GM19463 (cell line): ENCODE results near the gene USP44.

Experiments
- ATAC-seq: cut with Tn5 transposase; IDR thresholded peaks from one replicate; pipeline ENCODE4 v1.9.1; 2021; ENCODE audit warnings: mild to moderate bottlenecking, moderate library complexity; ENCODE audit not compliant: unreplicated experiment

Gene USP44

DNA sequence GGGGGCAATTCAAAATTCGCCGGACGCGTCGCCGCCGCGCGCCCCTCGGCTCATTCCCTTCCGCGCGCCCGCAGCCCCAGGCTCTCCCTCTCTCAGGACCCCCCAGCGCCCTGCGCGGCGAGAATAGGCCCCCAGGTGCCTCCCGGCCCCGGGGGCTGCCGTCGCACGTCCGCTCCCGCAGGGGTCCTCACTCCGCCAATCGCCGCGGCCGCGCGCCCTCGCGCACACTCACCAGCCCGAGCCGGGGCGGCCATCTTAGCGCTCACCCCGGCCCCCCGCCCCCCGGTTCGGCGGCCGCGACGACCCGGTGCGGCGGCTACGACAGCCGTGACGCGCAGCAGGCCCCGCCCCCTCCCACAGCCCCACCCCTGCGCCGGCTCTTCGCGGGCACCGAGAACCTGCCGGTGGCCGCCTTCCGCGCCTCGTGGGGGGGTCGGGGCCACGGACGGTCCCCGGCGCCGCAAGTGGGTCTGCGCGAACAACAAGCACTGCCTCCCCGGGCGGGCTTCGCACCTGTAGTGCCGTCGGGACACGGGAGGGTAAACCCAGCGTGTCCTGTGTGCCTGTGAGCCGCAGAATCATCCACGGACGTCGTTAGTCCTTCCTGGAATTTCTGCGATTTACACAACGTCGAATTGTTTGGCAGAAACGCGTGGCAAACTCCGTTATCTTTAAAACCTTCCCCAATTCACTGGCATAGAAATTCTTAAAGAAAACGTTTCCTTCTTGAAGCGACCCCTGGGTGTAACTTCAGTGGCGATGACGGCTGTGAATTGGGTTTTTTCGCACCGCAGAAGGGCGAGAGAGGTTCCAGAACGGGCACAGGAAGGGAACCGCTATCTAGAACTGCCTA, 2.5 kb downstream of the USP44 start:
- ATAC-seq = no peak

DNA sequence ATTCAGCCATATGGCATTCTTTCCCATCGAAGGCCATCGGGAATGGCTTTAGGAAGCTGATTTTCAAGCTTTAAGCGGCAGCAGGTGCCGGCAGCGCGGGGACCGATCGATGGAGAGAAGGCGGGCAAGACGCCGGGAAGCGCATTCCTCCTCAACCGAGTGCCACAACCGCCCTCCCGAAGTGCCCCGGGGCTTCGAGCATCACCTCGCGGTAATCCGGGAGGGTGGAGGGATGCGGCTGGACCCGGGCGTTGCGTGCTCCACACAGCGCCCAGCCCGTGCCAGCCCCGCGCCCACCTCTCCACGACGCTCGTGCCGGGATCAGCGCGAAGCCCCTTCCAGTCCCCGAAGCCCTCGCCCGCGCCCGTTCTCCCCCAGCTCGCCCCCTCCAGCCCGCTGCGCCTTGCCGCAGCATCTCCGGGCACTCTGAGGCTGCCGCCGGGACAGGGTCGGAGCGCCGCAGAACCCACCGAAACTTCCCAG, 3.2 kb downstream of the USP44 start:
- no peak for ATAC-seq

DNA sequence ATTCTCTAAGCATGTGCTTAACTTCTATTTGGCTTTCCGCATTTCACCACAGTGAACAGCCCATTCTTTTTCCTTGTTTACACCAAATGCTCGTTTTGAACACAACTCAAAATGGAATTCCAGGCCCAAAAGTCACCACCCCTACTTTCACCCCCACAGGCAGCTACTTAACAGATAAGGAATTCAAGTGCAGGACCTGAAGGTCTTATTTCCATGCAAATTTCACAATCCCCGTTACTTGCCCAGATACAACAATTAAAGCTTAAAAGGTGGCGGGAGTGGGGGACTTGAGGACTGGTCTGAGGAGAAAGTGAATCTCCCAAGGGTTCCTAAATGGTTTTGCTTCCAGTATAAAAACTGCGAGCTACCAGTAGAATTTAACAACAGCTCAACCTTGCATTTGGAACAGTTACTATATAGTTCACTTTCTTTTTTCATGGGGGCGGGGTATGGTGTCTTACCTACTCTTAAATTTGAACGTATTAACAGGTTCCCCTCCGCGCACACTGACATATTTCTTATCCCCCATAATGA, 3.7 kb downstream of the USP44 start:
- no peak for ATAC-seq

DNA sequence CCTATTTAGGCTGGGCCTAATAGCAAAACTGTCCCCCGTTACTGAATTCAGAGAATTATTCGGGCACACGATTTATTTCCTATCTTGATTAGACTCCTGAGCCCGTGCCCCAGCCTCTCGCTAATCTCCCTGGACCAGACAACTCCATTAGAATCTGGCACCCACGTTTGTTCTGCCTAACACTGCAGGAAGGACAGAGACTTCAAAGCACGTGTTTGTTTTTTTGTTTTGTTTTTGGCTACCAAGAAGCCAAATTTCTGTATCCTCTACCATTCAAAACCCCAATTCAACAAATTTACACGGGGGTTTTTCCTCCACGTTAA, 4.8 kb downstream of the USP44 start:
- ATAC-seq = no peak

DNA sequence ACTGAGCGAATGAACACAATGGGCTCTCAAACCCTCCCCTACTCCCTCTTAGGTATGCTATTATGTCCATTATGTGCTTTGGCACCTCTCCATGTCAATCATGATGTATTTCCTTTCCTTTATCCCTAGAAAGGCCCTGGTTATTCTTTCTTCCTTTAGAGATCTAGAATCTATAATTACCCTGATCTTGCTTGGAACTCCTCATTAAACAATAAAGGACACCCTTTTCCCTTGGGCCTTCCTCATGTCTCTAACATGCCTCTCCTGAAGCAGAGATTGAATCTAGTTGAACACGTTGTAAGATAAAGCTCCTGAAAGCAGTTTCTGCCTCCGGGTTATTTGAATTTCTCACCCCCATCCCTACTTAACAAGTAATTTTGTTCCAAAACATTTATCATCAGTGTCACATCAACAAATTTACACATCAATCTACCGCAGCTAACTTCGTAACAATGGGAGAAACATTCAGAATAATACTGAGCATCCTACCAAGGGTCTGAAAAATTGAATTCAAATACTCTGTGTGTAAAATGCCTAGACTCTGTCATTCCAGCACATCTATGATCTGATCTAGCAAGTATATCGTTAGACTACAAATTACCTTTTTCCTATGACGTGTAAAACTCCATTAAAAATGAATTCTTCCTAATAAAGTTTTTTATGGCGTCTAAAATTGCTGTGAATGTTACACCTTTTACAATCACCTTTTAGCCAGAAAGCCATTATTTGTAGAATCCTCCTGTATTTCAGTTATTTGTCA, 5.4 kb downstream of the USP44 start:
- ATAC-seq = no peak

DNA sequence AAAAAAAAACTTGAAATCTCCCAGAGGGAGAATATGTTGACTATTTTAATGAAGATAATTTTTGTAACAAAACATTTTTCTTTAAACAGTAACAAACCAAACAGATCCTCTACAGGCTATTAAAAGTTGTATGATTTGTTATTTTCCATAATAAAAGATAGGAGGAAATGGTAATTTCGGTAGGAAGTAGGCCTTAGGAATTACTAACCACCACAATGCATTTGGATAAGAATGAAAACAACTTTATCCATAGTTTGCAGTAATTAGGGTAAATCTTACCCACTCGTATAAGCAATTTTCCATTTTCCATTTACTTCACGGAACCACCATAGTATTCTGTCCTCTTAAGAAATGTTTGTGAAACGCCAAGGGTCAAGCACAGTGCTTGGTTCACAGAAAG, 6.0 kb downstream of the USP44 start:
- no peak for ATAC-seq

DNA sequence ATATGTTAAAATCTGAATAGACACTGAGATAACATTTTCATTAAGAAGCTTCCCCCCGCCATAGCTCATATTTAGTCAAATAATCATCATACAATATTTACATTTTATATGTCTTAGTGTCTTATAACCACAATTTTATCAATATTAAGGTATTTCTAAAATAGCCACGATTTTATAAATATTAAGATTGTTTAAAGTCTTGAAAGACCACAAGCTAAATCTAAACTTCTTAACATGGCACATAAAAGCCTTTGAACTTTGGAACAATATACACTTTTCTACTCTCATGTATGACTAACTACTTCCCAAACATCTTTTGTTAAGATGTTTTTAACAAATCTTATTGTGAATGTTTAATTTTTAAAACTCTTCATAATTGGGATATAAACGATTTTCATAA, 6.5 kb downstream of the USP44 start:
- ATAC-seq = no peak

DNA sequence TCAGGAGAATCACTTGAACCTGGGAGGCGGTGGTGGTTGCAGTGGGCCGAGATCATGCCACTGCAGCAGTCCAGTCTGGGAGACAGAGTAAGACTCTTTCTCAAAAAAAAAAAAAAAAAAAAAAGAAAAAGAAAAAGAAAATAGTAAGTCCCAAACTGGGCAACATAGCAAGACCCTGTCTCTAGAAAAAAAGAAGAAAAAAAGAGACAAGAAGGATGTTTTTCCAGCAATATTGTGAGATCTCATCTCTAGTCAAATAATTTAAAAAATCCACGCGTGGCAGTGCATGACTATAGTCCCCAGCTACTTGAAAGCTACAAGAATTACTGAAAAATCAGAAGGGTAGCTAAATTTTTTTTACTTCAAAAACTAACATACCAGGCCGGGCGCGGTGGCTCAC, 8.0 kb downstream of the USP44 start:
- ATAC-seq = no peak

DNA sequence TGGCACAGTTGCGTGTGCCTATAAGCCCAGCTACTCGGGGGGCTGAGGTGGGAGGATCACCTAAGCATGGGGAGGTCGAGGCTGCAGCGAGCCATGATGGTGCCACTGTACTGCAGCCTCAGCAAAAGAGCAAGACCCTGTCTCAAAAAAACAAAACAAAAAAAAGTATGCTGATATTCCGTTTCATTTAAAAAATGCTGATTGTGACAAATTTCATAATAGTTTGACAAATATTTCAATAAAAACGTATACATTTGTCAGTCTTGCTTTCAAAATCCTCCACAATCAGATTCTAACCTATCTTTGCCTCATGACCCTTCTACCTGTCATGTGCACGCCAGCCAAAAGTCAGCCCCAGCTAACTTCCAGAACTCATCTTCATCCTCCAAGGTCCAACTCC, 9.8 kb downstream of the USP44 start:
- ATAC-seq = no peak

DNA sequence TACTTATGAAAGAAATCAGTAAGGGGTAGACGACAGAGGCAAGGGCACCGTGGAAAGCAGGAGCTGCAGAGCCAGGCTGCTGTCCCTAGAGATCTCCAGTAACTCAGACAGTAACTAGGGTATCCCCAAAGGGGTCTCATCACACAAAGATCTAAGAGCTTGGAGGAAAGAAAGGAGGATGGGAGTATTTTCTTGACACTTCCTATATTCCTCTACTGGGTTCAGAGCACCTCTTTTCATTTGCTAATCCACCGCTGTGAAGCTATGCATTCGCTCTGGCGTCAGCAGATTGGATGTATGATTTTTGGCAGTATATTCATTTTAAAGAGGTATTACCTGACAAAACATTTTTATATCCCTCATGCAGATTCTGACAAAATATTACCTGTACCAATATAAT, 12.6 kb downstream of the USP44 start:
- ATAC-seq = no peak

DNA sequence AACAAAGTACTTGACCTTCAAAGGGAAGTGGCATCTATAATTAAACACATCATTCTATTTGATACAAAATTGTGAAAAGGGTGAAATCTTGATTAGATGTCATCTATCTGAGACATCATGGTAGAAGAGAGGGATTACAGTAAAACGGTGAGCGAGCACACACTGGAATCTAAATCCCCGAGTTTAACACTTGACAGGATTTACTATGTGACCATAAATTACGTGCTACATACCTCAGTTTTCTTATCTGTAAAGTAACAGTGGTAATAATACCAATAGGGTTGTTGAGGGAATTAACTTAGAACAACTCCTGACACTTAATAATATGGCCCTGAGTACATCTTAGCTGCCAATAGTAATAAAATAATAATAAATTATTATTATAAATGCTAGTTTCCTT, 13.3 kb downstream of the USP44 start:
- no peak for ATAC-seq

DNA sequence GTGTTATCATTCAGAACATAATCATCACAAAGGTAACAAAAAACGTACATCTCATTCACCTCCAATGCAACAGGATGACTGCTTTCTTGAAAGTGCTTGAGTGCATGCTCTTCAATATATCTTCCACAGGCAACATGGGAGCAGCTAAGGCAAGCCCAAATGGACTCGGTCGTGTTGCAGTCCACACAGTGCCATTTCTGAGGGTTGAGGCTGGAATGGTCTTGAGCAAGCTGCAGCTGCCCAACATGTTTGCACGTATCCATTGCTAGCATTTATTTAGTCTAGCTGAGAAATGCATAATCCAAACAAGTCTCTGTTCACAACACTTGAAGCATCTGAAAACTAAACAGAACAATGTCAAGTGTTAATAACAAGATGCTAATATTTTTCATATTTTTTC, 17.3 kb downstream of the USP44 start:
- no peak for ATAC-seq

DNA sequence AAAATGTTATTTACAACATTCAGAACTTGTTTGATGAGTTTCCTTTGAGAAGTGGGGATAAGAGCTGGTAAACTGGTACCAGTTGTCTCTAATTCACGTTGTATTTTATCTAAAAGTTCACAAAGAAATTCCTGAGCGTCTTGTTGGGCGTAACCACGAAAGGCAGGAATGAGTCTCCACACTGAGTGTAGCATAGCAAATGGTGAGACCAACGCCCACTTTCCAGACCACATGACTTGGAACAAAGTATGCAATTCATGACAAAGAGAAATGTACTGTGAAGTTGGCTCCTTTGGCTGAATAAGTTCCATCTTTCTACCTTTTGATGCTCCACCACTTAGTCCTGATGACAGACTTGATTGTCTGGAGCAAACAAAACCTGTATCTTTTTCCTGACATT, 18.4 kb downstream of the USP44 start:
- no peak for ATAC-seq

DNA sequence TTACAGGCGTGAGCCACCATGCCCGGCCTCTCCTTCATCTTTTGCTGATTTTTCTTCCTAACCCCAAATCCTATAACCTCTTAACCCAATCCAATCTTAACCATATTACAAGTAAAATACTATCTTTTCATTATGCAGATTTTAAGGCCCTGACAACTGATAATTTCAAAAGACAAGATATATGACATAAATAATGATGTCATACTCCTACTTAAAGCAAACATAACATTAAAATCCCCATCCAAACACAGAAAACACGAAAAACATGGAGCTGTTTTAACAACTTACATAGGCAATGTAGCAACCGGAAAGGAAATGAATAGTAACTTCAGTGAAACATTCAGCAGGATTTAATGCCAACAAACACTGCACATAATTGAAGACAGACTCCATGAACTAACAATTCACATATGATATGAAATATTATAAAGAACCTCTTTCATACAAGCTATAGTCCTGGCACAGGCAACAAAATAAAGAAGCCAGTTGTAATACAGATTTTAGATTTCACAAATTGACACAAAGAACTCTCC, 21.5 kb downstream of the USP44 start:
- ATAC-seq = no peak

DNA sequence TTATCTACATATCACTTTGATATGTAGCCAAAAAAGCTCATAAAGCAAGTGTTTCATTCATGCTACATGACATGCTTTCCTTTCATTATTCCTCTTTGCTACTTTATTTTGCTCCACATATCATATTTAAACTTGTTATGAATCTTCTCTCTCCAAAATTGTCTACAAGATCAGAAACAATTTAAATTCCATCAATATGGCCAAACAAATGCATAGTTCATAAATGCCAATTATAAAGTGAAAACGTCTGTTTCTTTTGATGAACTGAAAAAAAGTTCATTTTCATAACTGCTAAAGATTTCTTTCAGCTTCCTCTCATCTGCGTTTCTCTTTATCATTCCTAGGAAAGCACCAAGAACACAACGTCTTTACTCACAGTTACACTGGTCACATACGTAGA, 22.8 kb downstream of the USP44 start:
- no peak for ATAC-seq

DNA sequence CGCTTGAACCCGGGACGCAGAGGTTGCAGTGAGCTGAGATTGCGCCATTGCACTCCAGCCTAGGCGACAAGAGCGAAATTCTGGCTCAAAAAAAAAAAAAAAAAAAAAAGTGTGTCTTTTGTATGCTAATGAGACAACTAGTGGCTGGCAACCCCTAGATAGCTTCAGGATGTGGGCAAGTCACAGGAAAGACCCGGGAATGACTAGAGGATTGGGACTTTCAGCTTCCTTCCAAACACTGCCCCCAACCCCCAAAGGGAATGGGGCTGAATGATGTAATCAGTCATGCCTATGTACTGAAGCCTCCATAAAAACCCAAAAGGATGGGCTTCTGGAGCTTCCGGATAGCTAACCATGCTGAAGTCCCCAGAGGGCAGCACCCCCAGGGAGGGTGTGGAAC, 28.6 kb downstream of the USP44 start:
- no peak for ATAC-seq

DNA sequence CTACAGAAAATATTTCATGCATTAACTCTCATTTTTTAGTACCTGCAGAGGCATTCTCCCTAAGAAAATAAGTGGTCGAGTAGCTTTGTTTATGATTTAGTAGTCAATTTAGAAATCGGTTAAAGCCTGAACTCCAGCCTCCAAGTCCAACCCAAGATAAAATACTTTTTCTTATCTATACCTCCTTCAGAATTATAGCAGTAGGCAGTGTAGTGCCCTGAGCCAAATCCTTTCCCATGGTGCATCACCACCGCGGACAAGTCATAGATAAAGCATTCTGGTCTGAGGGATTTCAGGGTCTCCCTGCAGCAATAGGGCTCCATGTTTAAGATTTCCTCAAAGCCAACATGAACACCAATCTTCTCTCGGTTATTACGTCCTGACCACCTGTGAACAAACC, 30.5 kb downstream of the USP44 start:
- ATAC-seq = no peak

DNA sequence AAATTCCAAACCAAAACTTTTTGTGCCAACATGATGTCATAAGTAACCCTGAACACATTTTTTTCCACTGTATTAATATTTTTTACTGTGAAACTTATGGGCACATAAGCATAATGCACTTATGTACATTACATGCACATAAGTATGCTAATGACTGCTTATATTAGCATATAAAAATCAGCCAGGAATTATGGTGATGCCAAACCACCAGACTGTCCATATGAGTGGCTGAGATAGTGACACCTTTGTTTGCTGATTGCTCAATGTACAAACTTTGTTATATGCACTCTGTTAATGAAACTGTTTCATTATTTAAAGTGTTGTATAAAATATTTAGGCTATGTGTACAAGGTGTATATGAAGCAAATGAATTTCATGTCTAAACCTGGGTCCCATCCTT, 32.3 kb downstream of the USP44 start:
- ATAC-seq = no peak

DNA sequence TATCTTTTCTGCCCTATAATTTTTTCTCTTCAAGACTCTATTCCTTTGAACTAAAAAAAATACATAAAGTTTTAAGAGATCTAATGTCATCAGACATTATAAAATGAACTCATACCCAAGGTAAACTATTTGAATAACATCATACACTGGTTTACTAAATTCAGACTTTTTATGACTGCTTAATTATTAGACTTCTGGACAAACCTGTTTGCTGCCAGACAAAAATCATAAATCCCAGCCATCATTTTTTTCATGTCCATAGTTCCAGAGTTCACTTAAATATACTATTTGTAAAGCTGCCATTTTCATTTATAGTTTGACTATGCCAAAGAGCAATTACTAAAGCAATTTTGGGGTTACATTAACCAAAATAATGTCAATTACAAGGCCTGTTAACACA, 34.0 kb downstream of the USP44 start:
- ATAC-seq = no peak

DNA sequence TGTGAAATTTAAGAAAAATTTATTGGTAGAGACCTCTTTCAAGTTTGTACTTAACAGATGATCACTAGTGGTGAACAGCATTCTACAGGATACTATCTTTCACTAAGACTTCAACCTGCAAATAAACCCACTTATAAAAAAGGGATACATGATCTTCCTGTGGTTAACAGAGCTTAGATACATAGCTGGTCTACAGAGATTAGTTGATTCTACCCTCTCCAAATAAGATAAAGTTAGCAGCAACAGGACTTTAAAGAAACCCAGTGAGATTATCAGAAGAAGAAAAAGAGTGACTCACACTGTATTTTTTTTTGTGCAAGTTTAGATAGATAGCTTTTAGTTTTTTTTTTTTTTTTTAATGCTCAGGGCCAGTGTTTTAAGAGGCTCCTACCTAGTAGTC, 34.5 kb downstream of the USP44 start:
- no peak for ATAC-seq

DNA sequence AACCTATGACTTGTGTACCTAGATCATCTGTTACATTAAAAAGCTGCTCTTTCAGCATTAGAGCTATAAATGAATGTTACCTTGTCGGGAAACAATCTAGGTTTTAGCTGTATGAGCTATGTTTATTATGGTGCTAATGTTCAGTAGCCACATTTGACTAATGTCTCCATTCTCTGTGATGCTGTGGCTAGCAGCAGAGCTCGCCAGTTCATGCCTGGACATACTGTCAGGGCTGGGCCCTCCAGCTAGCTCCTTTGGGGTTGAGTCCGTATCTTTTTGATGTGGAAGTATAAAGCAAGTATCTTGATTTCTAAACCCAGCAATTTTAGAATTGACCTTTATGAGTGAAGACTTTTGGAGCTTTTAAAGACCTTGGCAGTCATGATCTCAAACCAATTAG, 36.1 kb downstream of the USP44 start:
- ATAC-seq = no peak

DNA sequence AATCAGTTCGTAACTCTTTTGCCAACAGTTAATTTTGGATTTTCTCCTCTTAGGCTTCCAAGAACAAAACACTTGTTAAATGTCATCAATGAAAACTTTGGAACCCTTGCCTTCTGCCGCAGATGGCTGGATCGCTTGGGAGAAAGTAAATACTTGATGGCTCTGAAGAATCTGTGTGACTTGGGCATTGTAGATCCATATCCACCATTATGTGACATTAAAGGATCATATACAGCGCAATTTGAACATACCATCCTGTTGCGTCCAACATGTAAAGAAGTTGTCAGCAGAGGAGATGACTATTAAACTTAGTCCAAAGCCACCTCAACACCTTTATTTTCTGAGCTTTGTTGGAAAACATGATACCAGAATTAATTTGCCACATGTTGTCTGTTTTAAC, 37.7 kb downstream of the USP44 start:
- no peak for ATAC-seq
